AG04449 (cell line): Measurements from ENCODE around the gene CRX.
A peak's percentile ranks its signal among the peaks of the same experiment; 100 is the strongest.
"Not testable (repeated sequence)": the region's sequence is repeated elsewhere in the genome, so short reads cannot be mapped to it uniquely, and the experiment has no call there.

ENCODE experiments used
- CTCF ChIA-PET: fragments of 350-600 bp; formaldehyde crosslinking; extraction: SDS; loops from one replicate; lab custom pipeline; 2021; ENCODE audit warnings: antibody characterized with exemption; lab: Yijun Ruan, JAX
- POLR2A ChIA-PET: fragments of 400-600, 350-600 bp; formaldehyde crosslinking; extraction: SDS; loops from one replicate; lab custom pipeline; 2020; ENCODE audit warnings: antibody characterized with exemption, inconsistent platforms; lab: Yijun Ruan, JAX
- DNase-seq: peaks from one replicate; pipeline ENCODE4 v3.0.0-alpha.2; 2010; ENCODE audit warnings: low read depth, low spot score
- H3K4me3 ChIP-seq: 2 replicates; pipeline ENCODE4 v1.5.1; 2011; ENCODE audit warnings: low read depth, mild to moderate bottlenecking, control low read depth, low read length
- TF ChIP-seq, protein P1 (sequence below): IDR thresholded peaks from one replicate; pipeline ENCODE4 v1.5.1; 2011; ENCODE audit warnings: mild to moderate bottlenecking, moderate library complexity, low read length, control low read depth, inconsistent platforms; ENCODE audit not compliant: insufficient read depth; ENCODE audit errors: missing control alignments

Gene CRX

DNA sequence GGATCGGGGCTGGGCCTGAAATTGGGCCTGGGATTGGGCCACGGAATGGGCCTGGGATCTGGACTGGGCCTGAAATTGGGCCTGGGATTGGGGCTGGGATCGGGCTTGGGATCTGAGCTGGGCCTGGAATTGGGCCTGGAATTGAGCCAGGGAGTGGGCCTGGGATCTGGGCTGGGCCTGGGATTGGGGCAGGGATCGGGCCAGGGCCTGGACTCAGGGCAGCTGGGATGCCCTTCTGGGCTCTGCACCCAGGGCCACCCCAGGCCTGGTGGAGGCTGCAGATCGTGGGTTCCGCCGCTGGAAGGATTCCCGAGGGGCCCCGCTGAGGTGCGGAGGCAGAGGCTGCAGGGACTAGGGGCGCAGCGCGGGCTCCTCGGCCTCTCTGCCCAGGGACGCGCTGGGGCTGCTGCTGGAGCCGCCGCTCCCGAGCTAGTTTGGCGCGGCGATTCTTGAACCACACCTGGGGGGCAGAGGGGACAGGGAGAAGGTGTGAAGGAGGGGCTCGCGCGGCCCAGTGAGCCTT is 19.2 kb upstream of the CRX start:
- no peak overlapping the region for H3K4me3 ChIP-seq
- ChIA-PET CTCF (interaction anchor here (1.2 to 4.8 kb wide), 2 partner anchors 11 to 60 kb away, joined by 3 to 43 read pairs; no protein-coding TSS in a partner anchor), POLR2A (no interaction called here)
- TF ChIP-seq, protein P1, sequence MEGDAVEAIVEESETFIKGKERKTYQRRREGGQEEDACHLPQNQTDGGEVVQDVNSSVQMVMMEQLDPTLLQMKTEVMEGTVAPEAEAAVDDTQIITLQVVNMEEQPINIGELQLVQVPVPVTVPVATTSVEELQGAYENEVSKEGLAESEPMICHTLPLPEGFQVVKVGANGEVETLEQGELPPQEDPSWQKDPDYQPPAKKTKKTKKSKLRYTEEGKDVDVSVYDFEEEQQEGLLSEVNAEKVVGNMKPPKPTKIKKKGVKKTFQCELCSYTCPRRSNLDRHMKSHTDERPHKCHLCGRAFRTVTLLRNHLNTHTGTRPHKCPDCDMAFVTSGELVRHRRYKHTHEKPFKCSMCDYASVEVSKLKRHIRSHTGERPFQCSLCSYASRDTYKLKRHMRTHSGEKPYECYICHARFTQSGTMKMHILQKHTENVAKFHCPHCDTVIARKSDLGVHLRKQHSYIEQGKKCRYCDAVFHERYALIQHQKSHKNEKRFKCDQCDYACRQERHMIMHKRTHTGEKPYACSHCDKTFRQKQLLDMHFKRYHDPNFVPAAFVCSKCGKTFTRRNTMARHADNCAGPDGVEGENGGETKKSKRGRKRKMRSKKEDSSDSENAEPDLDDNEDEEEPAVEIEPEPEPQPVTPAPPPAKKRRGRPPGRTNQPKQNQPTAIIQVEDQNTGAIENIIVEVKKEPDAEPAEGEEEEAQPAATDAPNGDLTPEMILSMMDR: no peak
- DNase-seq: no peak

DNA sequence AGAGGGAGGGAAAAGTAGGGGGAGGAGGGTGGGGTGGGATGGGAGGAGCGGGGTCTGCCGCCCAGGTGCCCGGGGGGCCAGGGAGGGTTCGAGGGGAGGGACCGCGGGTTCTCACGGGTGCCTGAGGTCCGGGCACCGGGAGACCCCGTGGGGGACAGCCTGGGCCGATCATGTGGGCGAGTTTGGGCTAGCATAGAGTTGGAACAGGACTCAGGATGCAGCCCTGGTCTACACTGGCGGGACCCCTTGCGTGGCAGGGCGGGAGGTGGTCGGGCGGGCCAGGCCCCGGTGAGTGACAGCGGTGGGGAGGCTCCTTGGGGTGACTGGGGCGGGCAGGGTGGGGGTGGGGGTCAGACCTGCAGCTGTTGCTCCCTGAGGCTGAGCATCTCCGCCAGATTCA is 18.6 kb upstream of the CRX start:
- DNase-seq, H3K4me3 ChIP-seq, POLR2A ChIA-PET: not testable (repeated sequence)
- CTCF ChIA-PET: interaction anchor here (1.2 kb wide), 1 partner anchor 60 kb away, joined by 3 read pairs; no protein-coding TSS in a partner anchor

DNA sequence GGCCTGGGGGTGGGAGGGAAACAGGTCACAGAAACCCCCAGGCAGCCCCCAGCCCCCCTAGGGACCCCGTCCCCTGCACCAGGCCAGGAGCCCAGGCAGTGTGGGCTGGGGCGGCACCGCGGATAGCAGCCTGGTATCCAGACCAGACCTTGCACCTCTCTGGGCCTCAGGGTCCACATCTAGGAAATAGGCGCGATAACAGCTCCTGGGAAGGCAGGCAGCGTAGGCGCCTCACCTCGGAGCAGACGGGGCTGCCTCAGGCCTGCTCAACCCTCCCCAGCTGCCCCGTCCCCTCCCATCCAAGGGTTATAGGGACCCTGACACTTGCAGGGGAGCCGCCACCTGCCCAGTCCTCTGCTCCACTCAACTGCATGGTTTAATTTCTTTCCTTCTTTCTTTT is 18.1 kb upstream of the CRX start:
- DNase-seq, CTCF ChIA-PET, POLR2A ChIA-PET, H3K4me3 ChIP-seq: not testable (repeated sequence)

DNA sequence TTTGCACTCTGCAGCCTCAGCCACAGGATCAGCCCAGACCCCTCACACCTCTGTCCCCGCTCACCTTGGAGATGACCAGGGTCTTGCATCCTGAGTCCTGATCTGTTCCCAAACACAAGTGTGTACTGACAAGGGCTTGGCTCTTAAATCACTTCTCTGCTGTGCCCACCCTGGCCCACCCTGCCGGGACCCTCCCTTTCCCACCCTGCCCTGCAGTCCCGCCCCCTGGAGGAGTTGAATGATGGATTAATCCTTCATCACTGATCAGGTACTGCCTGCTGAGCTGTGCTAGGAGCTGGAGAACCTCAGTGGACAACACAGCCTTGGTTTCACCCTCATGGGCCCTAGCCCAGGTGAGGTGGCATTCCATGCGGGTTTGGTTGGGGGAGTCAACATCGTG is 17.3 kb upstream of the CRX start, which contains the start of gene TPRX1:
TSS of gene TPRX1 (minus strand) at position 101 of the 400 bp plus-strand sequence. CDS start at position 89, 12 bp downstream.
- POLR2A ChIA-PET: not testable (repeated sequence)
- CTCF ChIA-PET: interaction anchor here (1.5 to 2.7 kb wide), 2 partner anchors 10 to 60 kb away, joined by 3 to 14 read pairs; no protein-coding TSS in a partner anchor

DNA sequence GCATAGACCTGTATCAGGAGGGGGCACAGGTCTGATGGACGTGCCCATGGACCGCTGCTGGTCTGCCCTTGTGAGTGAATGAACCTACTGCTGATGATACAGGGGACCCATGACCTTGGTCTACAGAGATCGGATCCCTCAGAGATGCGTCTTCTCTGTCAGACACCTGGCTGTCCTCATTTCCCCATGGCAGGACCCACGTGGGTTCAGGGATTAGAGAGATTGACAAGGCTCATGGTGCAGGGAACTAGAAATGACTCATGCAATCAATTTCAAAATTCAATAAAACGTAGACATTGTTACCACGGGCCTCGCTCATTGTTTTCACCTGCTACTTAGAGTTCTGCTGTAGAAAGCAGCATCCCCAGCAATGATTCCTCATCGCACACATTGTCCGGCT is 16.4 kb upstream of the CRX start:
- TF ChIP-seq, protein P1: no peak
- POLR2A ChIA-PET: no interaction called here
- CTCF ChIA-PET: interaction anchor here (0.7 to 2.7 kb wide), 4 partner anchors 9 to 59 kb away, joined by 3 to 14 read pairs (median 4); no protein-coding TSS in a partner anchor
- no peak overlapping the region for H3K4me3 ChIP-seq
- DNase-seq: no peak

More for the DNA sequence above, 17.3 kb upstream of the CRX start, which contains the start of gene TPRX1:
- H3K4me3 ChIP-seq, DNase-seq: not testable (repeated sequence)

DNA sequence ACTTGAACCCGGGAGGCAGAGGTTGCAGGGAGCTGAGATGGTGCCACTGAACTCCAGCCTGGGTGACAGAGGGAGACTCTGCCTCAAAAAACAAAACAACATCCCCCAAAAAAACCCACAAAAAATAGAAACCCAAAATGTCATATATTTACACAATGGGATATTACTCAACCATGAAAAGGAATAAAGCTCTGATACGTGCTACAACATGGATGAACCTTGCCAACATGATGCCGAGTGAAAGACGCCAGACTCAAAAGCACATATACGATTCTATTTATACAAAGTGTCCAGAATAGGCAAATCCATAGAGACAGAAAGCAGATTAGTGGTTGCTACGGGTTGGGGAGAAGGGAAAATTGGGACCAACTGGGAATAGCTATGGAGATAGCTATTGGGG is 15.3 kb upstream of the CRX start:
- TF ChIP-seq, protein P1: no peak
- ChIA-PET POLR2A (no interaction called here), CTCF (interaction anchor here (2.2 to 2.7 kb wide), 2 partner anchors 8 to 15 kb away, joined by 6 to 14 read pairs; no protein-coding TSS in a partner anchor)
- no peak for DNase-seq
- no peak overlapping the region for H3K4me3 ChIP-seq

DNA sequence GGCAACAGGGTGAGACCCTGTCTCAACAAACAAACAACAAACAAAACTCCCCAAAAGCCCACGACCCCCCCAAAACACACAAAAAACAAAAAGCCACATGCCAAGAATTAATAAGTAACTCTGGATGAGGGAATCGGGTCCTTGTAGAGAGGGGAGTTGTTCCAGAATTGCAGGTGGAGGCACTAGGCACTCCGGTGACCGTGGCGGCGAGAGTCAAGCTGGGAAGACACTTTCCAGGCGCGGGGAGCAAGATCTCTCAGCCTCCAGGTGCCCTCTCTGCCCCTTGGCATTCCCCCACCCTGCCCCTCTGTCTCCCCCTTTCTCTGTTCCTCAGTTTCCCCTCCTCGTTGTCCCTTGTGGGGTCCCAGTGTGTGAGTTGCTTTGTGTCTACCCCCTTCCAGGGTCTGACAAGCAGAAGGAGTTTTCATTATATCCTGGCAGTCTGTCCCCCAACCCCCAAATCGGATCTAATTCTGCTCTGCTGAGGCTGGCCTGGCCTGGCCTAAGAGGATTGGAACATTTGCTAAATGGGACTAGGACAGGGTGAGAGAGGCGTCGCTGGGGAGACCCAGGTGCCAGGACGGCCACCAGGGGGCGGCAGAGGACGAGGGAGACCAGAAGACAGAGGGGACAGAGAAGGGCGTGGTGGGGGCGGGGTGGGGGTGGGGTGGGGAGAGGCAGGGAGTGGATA is 8.3 kb upstream of the CRX start:
- no peak for DNase-seq
- CTCF ChIA-PET: interaction anchor here (0.9 to 3.3 kb wide), 6 partner anchors 8 to 50 kb away, joined by 3 to 24 read pairs (median 10); no protein-coding TSS in a partner anchor
- H3K4me3 ChIP-seq: no peak overlapping the region
- TF ChIP-seq, protein P1: peak; percentile 75
- POLR2A ChIA-PET: no interaction called here
